ENCODE measurements around the gene PNPLA3.

PNPLA3 gene

DNA sequence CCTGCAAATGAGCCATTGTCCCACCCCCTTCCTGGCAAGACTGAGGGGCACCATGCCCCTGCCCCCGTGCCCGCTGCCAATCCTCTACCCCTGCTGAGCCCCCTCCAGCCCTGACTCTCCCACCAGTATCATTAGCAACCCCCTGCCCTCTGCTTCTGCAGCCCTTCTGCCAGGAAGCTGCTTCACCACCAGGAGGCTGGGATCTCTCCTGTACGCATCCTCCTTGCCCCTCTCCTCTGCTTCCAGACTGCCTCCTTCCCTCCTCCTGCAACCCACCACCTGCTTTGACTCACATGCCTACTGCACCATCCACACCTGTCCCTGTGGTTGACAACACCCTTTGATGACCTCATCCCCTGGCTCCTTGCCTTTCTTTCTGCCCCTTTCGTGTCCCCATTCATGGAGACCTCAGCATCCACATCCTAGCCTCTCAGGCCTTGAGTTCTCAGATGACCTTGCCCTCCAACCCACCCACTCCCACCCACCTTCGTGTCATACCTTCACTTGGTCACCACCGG, 13.4 kb upstream of the PNPLA3 start:
- no peaks in the 10 kb centered on the region for H3K36me3 Mint-ChIP-seq (ENCODE audit: low read depth)
- H3K9me3 Mint-ChIP-seq, result peaks cover 3% of the 10 kb centered on the region
- peaks cover 56% of the 10 kb centered on the region for H3K27me3 Mint-ChIP-seq (ENCODE audit: low read depth)
- no peaks in the 10 kb centered on the region for H3K4me1 Mint-ChIP-seq
- H3K4me3 Mint-ChIP-seq, result no peak overlapping the region
- H3K27ac Mint-ChIP-seq, result no peak overlapping the region
- TF ChIP-seq CTCF (IDR thresholded peaks at IDR 0.05; ENCODE audit: unreplicated experiment in 3 of 3), result no peak

DNA sequence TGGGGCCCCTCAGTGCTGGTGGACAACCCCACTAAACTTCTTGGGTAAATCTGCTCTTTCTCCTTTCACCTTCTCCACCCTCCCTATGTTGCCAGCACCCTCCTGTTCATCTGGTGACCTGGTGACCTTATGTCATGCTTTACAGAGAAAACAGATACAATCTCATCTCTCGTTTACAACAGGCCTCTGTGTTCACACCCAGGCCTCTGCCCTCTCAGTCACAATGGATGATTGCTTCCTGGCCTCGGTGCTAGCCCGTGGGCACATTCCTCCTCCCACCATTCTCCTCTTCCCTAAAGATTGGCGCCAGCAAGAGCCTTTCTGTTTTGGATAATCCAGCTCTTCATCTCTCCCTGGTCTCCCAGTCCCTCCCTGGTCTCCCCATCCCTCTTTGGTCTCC, 12.3 kb upstream of the PNPLA3 start:
- H3K27me3 Mint-ChIP-seq (ENCODE audit: low read depth), result peaks cover 56% of the 10 kb centered on the region
- H3K4me3 Mint-ChIP-seq, result no peak overlapping the region
- no peak overlapping the region for H3K27ac Mint-ChIP-seq
- no peaks in the 10 kb centered on the region for H3K36me3 Mint-ChIP-seq (ENCODE audit: low read depth)
- H3K9me3 Mint-ChIP-seq, result peaks cover 3% of the 10 kb centered on the region
- no peak for TF ChIP-seq CTCF (IDR thresholded peaks at IDR 0.05; ENCODE audit: unreplicated experiment in 3 of 3)
- no peaks in the 10 kb centered on the region for H3K4me1 Mint-ChIP-seq

DNA sequence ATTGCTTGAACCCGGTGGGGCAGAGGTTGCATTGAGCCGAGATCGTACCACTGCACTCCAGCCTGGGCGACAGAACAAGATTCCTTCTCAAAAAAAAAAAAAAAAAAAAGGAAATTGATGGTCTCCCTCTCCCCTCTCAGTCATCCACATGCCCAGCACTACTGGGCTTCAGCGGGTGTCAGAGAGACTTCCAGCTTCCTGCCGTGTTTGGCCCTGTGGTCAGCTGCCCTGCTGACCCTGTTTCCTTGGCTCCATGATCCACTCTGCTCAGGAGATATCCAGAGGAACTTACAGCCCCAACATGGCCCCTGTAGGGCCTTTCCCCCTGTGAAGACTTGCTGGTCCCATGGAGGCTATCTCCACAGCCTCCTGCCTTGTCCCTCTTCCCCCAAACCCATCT, 6.1 kb upstream of the PNPLA3 start:
- no peak overlapping the region for H3K4me3 Mint-ChIP-seq
- no peak for TF ChIP-seq CTCF (IDR thresholded peaks at IDR 0.05; ENCODE audit: unreplicated experiment in 3 of 3)
- no peaks in the 10 kb centered on the region for H3K4me1 Mint-ChIP-seq
- no peak overlapping the region for H3K27ac Mint-ChIP-seq
- peaks cover 24% of the 10 kb centered on the region for H3K27me3 Mint-ChIP-seq (ENCODE audit: low read depth)
- H3K9me3 Mint-ChIP-seq, result peaks cover 3% of the 10 kb centered on the region
- no peaks in the 10 kb centered on the region for H3K36me3 Mint-ChIP-seq (ENCODE audit: low read depth)

DNA sequence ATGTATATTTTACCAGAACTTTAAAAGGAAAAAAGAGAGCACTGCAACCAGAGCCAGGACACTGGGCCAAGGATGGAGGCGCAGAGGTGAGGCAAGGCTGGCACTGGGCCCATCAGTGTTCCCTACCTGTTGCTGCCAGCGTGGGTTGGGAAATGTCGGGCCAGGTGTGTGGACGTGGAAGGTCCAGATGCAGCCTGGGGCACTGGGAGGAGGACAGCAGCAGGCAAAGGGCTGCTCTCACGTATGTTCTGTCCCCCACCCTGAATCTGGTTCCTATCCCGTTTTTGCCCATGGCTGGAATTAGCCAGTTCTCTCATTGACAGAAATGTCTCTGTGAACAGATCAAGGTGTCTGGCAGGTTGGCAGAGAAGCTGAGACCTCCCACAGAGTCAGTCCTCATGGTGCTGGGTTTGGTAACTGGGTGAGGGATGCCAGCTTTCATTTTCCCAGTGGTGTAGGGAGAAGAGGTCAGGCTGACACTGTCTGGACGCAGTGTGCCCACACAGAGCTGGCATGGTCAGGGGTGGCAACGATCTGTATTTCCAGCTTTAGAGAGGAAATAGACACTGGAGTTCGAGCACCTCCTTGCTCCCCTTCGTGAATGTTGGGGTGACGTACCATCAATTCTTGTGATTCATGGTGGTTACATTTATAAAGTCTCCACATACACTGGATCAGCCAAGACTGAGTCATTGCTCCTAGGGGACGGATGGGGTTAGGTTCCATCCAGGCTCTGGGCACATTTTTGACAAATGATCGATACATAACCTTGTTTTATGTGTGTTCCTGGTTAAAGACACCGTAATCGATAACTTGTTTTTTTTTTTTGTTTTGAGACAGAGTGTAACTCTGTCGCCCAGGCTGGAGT, 4.3 kb upstream of the PNPLA3 start:
- no peaks in the 10 kb centered on the region for H3K9me3 Mint-ChIP-seq
- peaks cover 14% of the 10 kb centered on the region for H3K27me3 Mint-ChIP-seq (ENCODE audit: low read depth)
- H3K27ac Mint-ChIP-seq, result no peak overlapping the region
- H3K36me3 Mint-ChIP-seq (ENCODE audit: low read depth), result no peaks in the 10 kb centered on the region
- H3K4me3 Mint-ChIP-seq, result no peak overlapping the region
- H3K4me1 Mint-ChIP-seq, result peaks cover 6% of the 10 kb centered on the region
- no peak for TF ChIP-seq CTCF (IDR thresholded peaks at IDR 0.05; ENCODE audit: unreplicated experiment in 3 of 3)

DNA sequence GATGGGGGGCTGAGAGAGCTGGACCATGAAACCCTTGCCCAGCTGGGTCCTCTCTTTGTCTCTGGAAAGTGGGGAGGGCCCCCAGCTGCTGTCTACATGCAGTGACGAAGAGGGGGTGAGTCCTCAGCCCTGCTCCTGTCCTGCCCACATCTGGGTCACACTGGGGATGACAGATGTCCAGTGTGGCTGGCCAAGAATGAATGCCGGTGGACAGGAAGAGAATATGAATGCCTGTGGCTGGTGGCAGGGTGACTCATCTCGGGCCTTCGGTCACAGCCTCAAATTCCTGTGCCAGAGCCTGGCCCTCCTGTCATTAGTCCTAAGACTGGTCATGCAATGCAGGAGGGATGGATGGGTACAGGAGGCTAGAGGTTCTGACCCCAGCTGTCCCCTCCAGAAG, 2.2 kb upstream of the PNPLA3 start:
- no peak overlapping the region for H3K27ac Mint-ChIP-seq
- peaks cover 6% of the 10 kb centered on the region for H3K4me1 Mint-ChIP-seq
- no peak overlapping the region for H3K4me3 Mint-ChIP-seq
- no peaks in the 10 kb centered on the region for H3K36me3 Mint-ChIP-seq (ENCODE audit: low read depth)
- no peak for TF ChIP-seq CTCF (IDR thresholded peaks at IDR 0.05; ENCODE audit: unreplicated experiment in 3 of 3)
- H3K27me3 Mint-ChIP-seq (ENCODE audit: low read depth), result peaks cover 15% of the 10 kb centered on the region
- no peaks in the 10 kb centered on the region for H3K9me3 Mint-ChIP-seq

DNA sequence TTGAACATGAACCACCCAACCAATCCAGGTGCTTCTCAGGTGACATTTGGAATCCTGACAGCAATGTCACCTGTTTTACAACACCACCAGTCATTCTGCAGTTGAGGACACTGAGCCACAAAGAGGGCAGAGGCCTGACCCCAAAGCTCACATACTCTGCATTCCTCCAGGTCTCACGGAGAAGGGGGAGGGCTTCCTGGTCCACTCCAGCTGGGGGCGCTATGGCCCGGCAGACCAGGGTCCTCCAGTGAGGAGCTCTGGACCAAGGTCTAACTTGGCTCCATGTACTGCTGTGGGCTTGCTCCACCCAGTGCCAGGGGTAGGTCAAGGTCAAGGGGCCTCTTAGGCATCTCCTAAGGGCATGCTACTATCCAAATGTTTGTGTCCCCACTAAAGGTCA, 1.5 kb upstream of the PNPLA3 start:
- no peak overlapping the region for H3K27ac Mint-ChIP-seq
- no peaks in the 10 kb centered on the region for H3K9me3 Mint-ChIP-seq
- no peaks in the 10 kb centered on the region for H3K36me3 Mint-ChIP-seq (ENCODE audit: low read depth)
- peaks cover 15% of the 10 kb centered on the region for H3K27me3 Mint-ChIP-seq (ENCODE audit: low read depth)
- H3K4me3 Mint-ChIP-seq, result peak overlapping the region in 2 of 3 experiments; percentile 10 to 21
- H3K4me1 Mint-ChIP-seq, result peaks cover 6% of the 10 kb centered on the region
- no peak for TF ChIP-seq CTCF (IDR thresholded peaks at IDR 0.05; ENCODE audit: unreplicated experiment in 3 of 3)

Data from nephron (organoid).